Suprapubic skin (tissue), 4 donors: Measurements from ENCODE around the gene TP73.

Experiments used
- CTCF ChIP-seq, 2 donors: fragments of 200-600 bp in 1 of 2; fragments of 450-650 bp in 1 of 2; sonication (generic) in 1 of 2; IDR thresholded peaks; one replicate each; pipeline ENCODE4 v1.5.1; 2016 to 2019; ENCODE audit warnings: antibody characterized with exemption in 2 of 2, mild to moderate bottlenecking in 1 of 2, moderate library complexity in 1 of 2
- POLR2A ChIP-seq, 2 donors: fragments of 450-650 bp; IDR thresholded peaks; one replicate each; pipeline ENCODE4 v1.6.1; 2017; ENCODE audit warnings: antibody characterized with exemption in 2 of 2, mild to moderate bottlenecking in 2 of 2, moderate library complexity in 2 of 2
- POLR2AphosphoS5 ChIP-seq, 3 donors: sonication (generic); formaldehyde crosslinking; IDR thresholded peaks; one replicate each; pipeline ENCODE4 v1.6.1; 2017; ENCODE audit warnings: antibody characterized with exemption in 3 of 3

GRCh38 chr1:3733094-3733882 is 81.0 kb downstream of the TP73 start:
- TF ChIP-seq CTCF (IDR thresholded peaks at IDR 0.05): no peak
- no peak for TF ChIP-seq POLR2AphosphoS5 (IDR thresholded peaks at IDR 0.05)
- no peak for TF ChIP-seq POLR2A (IDR thresholded peaks at IDR 0.05)
